HG02642 (cell line): ENCODE measurements around the gene DCAKD.

Experiments used
- ATAC-seq: cut with Tn5 transposase; IDR thresholded peaks from one replicate; pipeline ENCODE4 v1.9.1; 2021; ENCODE audit warnings: mild to moderate bottlenecking; ENCODE audit not compliant: unreplicated experiment, poor library complexity

The DCAKD gene

GRCh38 chr17:45034599-45034998 lies 16.8 kb downstream of the DCAKD start:
- no peak for ATAC-seq

- ATAC-seq: no peak
These were observed 19.3 kb downstream of the DCAKD start for GRCh38 chr17:45032174-45032541.

GRCh38 chr17:45031231-45032173 lies 19.9 kb downstream of the DCAKD start:
- no peak for ATAC-seq

- ATAC-seq: no peak
These were observed 20.7 kb downstream of the DCAKD start for GRCh38 chr17:45030733-45031132.

DNA sequence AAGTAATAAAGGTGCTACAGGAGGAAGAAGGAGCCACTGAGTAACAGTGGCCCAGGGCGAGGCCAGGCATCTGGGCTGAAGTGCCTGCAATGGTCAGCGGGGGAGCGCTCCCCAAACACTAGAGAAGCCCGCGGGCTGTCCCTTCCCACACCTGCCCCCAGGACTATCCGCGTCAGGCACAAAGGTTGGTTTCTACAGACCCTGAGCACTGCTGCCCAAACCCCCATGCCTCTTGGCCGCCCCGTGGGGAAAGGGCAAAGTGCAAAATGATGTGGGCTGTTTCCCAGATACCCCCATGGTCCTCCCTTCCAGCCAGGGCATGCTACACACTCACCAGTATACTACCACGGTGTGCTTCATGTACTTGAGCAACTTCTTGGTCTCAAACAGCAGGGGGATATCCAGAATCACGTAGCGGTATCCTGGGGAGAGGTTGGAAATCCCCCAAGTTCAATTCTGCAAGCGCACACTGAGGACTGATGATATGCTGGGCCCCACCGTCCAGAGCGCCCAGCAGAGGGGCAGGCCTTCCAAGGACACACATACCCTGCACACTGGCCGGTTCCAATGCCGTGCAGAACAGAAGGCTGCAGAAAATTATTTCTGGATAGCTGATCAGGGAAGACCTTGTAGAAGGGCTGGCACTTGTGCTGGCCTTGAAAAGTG lies 21.5 kb downstream of the DCAKD start:
- no peak for ATAC-seq

DNA sequence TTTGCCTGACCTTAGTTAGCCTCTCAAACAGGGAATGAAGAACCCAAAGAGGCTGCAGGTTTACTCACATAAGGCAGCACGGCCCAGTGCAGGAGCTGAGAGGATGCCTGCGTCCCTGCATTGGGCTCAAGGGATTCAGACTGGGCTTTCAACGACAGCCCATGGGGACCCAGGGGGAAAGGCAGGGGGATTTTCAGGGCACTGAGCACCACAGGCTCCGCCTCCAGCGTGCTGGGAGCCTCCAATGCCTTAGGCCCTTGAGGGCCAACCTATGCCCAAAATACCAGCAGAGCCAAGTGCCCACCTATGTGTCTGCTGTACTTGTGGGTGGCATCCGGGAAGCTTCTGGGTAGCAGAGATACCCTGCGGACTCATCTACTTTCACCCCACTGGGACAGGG lies 22.3 kb downstream of the DCAKD start:
- ATAC-seq: no peak

DNA sequence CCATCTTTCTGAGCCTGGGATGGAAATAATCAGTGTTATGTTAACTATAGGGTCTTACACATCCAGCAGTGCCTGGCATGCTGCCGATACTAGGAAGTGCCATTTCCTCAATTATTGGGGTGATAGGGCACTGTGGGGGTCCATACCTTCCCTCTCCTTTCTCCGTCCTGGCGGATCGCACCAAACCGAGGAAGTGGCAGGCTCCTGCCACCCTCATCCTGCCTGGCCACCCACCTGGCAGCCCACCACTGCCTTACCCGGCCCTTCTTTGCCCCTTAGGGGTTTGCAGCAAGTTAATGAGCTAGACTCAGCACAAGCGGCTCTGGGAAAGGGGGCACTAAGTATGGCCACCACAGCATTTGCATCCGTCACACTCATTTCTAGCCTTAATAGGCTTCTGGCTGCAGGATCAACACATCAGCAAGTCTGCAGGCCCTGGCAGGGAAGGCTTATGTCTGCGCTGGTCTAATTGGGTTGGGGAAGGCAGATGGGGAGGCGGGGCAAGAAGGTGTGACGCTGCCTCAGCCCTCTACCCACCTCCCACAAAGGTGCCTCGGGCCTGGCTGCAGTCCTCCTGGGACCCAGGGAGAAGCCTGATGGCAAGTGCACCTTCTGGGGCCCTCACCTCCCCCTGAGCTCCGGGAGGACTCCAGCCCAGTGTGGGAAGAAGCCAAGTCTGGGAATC lies 28.6 kb downstream of the DCAKD start:
- ATAC-seq: no peak

DNA sequence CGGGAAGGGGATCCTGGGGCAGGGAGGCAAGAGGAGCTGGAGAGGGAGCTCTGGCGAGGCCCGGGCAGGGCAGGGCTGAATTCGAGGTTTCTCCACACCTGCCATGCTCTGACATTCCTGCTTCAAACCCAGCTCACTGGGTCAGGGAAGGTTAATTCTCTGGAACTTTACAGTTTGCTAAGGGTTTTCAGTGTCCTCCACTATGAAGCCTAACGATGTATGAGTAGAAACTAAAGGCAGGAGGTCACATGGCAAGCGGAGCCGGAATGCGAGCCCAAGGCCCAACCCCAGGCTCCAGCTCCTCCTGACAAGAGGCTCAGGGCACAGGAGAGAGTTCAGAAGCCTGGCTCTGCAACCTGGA lies 29.2 kb downstream of the DCAKD start:
- no peak for ATAC-seq

- ATAC-seq: peak; percentile 61
These were observed 29.7 kb downstream of the DCAKD start for GRCh38 chr17:45021607-45022287.

DNA sequence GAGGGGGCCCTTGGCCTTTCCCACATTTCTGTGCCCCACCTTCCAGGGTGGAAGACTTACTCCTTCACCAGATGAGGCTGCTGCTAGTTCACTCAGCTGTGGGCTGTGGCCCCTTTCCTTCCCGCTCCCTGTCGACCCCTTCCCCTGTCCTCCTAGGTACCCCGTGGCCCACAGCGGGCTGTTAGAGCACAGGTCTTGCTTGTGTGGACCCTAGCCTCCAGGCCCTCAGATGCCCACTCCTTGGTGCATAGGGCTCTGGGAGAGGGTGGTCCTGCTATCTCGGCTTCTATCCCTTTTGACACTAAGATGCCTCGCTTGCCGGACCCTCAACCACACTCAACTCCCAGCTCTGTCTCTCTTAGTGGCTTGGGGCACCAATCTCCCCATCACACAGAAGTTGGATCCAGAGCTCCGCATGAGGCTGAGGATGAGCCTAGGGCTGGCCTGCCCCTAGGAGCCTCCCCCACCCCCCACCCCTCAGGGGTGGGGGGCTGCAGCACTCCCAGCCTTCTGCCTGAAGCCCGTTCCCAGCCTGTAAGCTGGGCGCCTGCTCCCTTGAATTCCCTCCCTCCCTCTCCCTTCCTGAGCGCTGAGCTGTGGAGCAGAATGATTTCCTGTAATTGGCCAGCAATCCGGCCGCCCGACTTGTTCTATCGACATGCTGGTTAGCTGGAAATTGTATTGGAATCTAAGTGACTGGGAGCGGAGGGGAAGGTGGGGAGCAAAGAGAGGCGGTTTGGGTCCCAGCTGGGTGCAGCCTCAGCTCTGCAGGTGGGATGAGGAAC lies 30.9 kb downstream of the DCAKD start:
- no peak for ATAC-seq

- no peak for ATAC-seq
These were observed 32.4 kb downstream of the DCAKD start for GRCh38 chr17:45018848-45019711.

DNA sequence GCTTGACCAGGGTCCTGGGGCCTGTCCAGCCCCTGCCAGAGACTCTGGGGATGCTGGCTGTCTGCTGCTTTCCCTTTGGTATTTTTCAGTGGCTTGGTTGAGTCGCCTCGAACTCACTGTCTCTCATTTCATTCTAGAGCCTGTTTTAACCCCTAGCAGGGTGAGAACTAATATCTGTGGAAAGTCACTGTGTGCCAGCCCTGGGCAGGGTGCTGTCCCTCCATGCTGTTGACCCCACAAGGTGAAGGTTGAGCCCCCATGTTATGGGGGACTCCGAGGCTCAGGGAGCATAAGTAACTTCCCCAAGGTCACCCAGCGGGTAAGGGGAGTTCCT lies 33.0 kb downstream of the DCAKD start:
- ATAC-seq: no peak

DNA sequence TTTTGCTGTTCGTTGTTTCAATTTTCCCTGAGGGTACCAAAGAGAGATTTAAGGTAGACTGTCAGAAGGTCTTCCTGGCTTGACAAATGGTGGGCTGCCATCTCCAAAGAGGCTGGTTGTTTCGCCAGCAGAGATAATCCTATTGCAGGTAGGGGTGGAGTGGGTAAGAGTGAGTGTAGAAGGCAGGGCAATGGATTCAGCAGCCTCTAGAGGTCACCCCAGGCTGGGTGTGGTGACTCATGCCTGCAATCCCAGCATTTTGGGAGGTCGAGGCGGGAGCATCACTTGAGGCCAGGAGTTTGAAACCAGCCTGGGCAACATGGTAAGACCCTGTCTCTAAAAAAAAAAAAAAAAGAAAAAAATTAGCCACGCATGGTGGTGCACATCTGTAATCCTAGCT lies 34.6 kb downstream of the DCAKD start:
- ATAC-seq: no peak

- ATAC-seq: no peak
These were observed 35.2 kb downstream of the DCAKD start for GRCh38 chr17:45016237-45016636.

DNA sequence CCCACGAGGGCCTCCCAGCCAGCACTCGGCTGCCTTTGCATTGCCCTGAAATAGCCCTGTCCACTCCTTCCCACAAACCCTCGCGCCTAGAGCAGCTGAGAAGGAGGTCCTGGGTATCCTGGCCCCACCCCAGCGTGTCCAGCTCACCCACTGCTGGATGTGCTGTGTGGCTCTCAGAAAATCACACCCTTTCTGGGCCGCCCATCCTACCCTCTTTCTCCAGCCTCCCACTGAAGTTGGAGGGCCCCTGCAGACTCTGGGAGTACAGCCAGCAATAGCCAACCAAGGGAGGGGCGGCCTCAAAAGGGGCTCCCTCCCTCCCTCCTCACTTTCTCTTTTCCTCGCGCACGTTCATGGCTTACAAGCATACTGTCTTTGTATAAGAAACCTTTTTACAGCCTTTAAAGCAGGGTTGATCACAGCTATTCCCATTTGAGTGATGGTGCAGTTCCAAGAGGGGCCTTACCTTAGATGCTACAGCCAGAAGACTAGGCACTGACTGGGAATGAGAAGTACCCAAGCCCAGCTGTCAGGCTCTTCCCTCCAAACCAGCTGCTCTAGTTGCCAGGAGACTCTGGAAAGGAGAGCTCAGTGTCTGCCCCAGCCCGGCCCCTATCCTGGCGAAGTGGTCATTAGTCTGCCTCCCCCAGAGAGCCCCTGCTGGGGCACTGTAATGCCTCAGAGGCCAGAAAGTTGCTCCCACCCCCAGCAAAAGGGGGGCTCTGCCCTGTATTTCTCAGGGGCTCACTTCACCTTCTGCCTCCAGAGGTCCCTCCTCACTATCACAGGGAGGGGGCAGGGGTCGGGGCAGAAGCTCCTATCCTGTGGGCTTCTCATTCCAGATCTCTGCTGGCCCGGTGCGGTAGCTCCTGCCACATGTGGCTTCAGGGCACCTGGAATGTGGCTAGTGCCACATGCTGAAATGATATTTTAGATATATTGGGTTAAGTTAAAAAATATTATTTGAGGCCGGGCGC lies 38.1 kb downstream of the DCAKD start:
- ATAC-seq: no peak

- no peak for ATAC-seq
These were observed 39.7 kb downstream of the DCAKD start for GRCh38 chr17:45011767-45012166.

GRCh38 chr17:45009676-45010467 lies 41.6 kb downstream of the DCAKD start:
- no peak for ATAC-seq
